K562 (cell line): Measurements from ENCODE around the gene NUP98.

Source experiments
- EP300 ChIP-seq: IDR thresholded peaks from 2 replicates; pipeline ENCODE4 v1.6.1; 2012; ENCODE audit warnings: low read length, improper control_type of control experiment
- FOXA3 ChIP-seq, 2 experiments: fragments of 450-650 bp in 1 of 2; sonication (generic) in 1 of 2; formaldehyde crosslinking; IDR thresholded peaks in 1 of 2; conservative IDR thresholded peaks in 1 of 2; 2 replicates each; pipeline versions ENCODE4 v1.4.0 to v1.8.0; 2020 to 2022; ENCODE audit warnings: mild to moderate bottlenecking in 2 of 2, missing genetic modification reagents in 1 of 2
- NR2C1 ChIP-seq, 2 experiments: fragments of 450-650 bp; IDR thresholded peaks; 2 replicates each; pipeline ENCODE4 v1.6.1; 2017; ENCODE audit warnings: mild to moderate bottlenecking in 2 of 2, antibody characterized with exemption in 1 of 2, inconsistent platforms in 1 of 2, missing compliant biosample characterization in 1 of 2, missing genetic modification characterization in 1 of 2
- POLR2A ChIP-seq: fragments of 450-650 bp; conservative IDR thresholded peaks from 2 replicates; pipeline ENCODE4 v1.6.1; 2016
- TF ChIP-seq, protein P1 (sequence below): fragments of 450-650 bp; IDR thresholded peaks from 2 replicates; pipeline ENCODE4 v1.6.1; 2018; ENCODE audit not compliant: partially characterized antibody
- TF ChIP-seq, protein P2 (sequence below), 3 experiments: IDR thresholded peaks in 2 of 3; conservative IDR thresholded peaks in 1 of 3; 2 replicates each; pipeline ENCODE4 v1.5.1; 2011 to 2012; ENCODE audit warnings: low read length in 3 of 3, mild to moderate bottlenecking in 3 of 3, control low read depth in 2 of 3, improper control_type of control experiment in 1 of 3, inconsistent platforms in 1 of 3, low read depth in 1 of 3, mixed read lengths in 1 of 3, moderate library complexity in 1 of 3; ENCODE audit not compliant: insufficient read depth in 2 of 3

DNA sequence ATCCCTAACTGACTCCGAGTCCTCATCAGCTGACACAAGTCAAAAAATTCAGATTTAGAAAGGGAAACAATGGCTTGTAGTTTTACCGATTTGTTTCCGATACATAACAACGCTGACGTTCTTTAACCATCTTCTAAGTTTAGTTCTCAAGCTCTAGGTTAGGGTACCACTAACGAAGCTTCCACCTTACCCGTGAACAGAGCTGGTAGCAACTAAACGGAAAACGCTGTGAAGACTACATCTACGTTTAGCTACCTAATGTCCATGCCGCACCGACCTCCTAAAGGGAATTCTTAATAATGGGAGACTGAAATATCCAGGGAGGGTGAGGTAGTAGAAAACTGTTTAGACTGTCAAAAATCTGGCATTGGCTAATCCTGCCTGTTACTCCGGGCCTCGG is 1.0 kb downstream of the NUP98 start:
- TF ChIP-seq POLR2A (no peak), NR2C1 (IDR thresholded peaks at IDR 0.05) (no peak), NR2C1 (tag; IDR thresholded peaks at IDR 0.05) (no peak), EP300 (no peak), FOXA3 (CRISPR knock-in tag; conservative IDR thresholded peaks at IDR 0.05 in 1 of 2, IDR thresholded peaks at IDR 0.05 in 1 of 2) (no peak)
- TF ChIP-seq, protein P1, sequence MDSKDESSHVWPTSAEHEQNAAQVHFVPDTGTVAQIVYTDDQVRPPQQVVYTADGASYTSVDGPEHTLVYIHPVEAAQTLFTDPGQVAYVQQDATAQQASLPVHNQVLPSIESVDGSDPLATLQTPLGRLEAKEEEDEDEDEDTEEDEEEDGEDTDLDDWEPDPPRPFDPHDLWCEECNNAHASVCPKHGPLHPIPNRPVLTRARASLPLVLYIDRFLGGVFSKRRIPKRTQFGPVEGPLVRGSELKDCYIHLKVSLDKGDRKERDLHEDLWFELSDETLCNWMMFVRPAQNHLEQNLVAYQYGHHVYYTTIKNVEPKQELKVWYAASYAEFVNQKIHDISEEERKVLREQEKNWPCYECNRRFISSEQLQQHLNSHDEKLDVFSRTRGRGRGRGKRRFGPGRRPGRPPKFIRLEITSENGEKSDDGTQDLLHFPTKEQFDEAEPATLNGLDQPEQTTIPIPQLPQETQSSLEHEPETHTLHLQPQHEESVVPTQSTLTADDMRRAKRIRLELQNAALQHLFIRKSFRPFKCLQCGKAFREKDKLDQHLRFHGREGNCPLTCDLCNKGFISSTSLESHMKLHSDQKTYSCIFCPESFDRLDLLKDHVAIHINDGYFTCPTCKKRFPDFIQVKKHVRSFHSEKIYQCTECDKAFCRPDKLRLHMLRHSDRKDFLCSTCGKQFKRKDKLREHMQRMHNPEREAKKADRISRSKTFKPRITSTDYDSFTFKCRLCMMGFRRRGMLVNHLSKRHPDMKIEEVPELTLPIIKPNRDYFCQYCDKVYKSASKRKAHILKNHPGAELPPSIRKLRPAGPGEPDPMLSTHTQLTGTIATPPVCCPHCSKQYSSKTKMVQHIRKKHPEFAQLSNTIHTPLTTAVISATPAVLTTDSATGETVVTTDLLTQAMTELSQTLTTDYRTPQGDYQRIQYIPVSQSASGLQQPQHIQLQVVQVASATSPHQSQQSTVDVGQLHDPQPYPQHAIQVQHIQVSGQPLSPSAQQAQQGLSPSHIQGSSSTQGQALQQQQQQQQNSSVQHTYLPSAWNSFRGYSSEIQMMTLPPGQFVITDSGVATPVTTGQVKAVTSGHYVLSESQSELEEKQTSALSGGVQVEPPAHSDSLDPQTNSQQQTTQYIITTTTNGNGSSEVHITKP: no peak
- TF ChIP-seq, protein P2, sequence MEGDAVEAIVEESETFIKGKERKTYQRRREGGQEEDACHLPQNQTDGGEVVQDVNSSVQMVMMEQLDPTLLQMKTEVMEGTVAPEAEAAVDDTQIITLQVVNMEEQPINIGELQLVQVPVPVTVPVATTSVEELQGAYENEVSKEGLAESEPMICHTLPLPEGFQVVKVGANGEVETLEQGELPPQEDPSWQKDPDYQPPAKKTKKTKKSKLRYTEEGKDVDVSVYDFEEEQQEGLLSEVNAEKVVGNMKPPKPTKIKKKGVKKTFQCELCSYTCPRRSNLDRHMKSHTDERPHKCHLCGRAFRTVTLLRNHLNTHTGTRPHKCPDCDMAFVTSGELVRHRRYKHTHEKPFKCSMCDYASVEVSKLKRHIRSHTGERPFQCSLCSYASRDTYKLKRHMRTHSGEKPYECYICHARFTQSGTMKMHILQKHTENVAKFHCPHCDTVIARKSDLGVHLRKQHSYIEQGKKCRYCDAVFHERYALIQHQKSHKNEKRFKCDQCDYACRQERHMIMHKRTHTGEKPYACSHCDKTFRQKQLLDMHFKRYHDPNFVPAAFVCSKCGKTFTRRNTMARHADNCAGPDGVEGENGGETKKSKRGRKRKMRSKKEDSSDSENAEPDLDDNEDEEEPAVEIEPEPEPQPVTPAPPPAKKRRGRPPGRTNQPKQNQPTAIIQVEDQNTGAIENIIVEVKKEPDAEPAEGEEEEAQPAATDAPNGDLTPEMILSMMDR (IDR thresholded peaks at IDR 0.05 in 2 of 3, conservative IDR thresholded peaks at IDR 0.05 in 1 of 3; ENCODE audit: insufficient read depth in 2 of 3, low read depth in 1 of 3, low read length in 3 of 3): no peak
